ENCODE results near the gene DGKG. TPM values are rescaled to one million over a fixed set of nuclear protein-coding genes. Genes with fewer than 3 reads are reported as not detected.
A peak's percentile ranks its signal among the peaks of the same experiment; 100 is the strongest.

DGKG gene
- total RNA-seq, 4 donors from 2014 or later: 1.1 to 9.5 (median 1.7) TPM

GRCh38 chr3:186133980-186134379 lies 228.1 kb downstream of the DGKG start:
- 81 to 83% methylated on average over 5 of the region's 5 CpGs for WGBS, 2 donors
- intact Hi-C loops (cut with DNase I; ENCODE audit: low total_unique reads): no loop called here
- peak in 1 of 2 donors; percentile 56 for DNase-seq (ENCODE audit: low spot score in 2 of 2)
- TF ChIP-seq, protein P1, sequence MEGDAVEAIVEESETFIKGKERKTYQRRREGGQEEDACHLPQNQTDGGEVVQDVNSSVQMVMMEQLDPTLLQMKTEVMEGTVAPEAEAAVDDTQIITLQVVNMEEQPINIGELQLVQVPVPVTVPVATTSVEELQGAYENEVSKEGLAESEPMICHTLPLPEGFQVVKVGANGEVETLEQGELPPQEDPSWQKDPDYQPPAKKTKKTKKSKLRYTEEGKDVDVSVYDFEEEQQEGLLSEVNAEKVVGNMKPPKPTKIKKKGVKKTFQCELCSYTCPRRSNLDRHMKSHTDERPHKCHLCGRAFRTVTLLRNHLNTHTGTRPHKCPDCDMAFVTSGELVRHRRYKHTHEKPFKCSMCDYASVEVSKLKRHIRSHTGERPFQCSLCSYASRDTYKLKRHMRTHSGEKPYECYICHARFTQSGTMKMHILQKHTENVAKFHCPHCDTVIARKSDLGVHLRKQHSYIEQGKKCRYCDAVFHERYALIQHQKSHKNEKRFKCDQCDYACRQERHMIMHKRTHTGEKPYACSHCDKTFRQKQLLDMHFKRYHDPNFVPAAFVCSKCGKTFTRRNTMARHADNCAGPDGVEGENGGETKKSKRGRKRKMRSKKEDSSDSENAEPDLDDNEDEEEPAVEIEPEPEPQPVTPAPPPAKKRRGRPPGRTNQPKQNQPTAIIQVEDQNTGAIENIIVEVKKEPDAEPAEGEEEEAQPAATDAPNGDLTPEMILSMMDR (IDR thresholded peaks at IDR 0.05): no peak
- H3K4me3 ChIP-seq (ENCODE audit: low read depth, poor library complexity, severe bottlenecking): no peak overlapping the region

- DNase-seq (ENCODE audit: low spot score in 2 of 2): peak in 1 of 2 donors; percentile 56
- no peak overlapping the region for H3K4me3 ChIP-seq (ENCODE audit: low read depth, poor library complexity, severe bottlenecking)
- TF ChIP-seq POLR2A (IDR thresholded peaks at IDR 0.05): no peak
- TF ChIP-seq, protein P1 (IDR thresholded peaks at IDR 0.05): no peak
- intact Hi-C loops (cut with DNase I; ENCODE audit: low total_unique reads): no loop called here
- 81 to 91% methylated on average over 2 of the region's 2 CpGs for WGBS, 2 donors
These were observed 229.5 kb downstream of the DGKG start for GRCh38 chr3:186132487-186132886.

GRCh38 chr3:186129206-186129605 lies 232.8 kb downstream of the DGKG start:
- no peak for DNase-seq (ENCODE audit: low spot score in 2 of 2)
- no peak for TF ChIP-seq POLR2A (IDR thresholded peaks at IDR 0.05)
- TF ChIP-seq, protein P1 (IDR thresholded peaks at IDR 0.05): no peak
- WGBS, 2 donors: 82 to 87% methylated on average over 4 of the region's 4 CpGs
- intact Hi-C loops (cut with DNase I; ENCODE audit: low total_unique reads): no loop called here
- H3K4me3 ChIP-seq (ENCODE audit: low read depth, poor library complexity, severe bottlenecking): no peak overlapping the region

GRCh38 chr3:186128158-186128557 lies 233.9 kb downstream of the DGKG start:
- TF ChIP-seq POLR2A (IDR thresholded peaks at IDR 0.05): no peak
- TF ChIP-seq, protein P1 (IDR thresholded peaks at IDR 0.05): no peak
- no peak overlapping the region for H3K4me3 ChIP-seq (ENCODE audit: low read depth, poor library complexity, severe bottlenecking)
- WGBS, 2 donors: 78 to 84% methylated on average over 8 of the region's 8 CpGs
- no peak for DNase-seq (ENCODE audit: low spot score in 2 of 2)
- intact Hi-C loops (cut with DNase I; ENCODE audit: low total_unique reads): no loop called here

GRCh38 chr3:186127463-186127862 lies 234.6 kb downstream of the DGKG start:
- no peak for DNase-seq (ENCODE audit: low spot score in 2 of 2)
- 77 to 93% methylated on average over 7 of the region's 7 CpGs for WGBS, 2 donors
- TF ChIP-seq POLR2A (IDR thresholded peaks at IDR 0.05): no peak
- TF ChIP-seq, protein P1 (IDR thresholded peaks at IDR 0.05): no peak
- H3K4me3 ChIP-seq (ENCODE audit: low read depth, poor library complexity, severe bottlenecking): no peak overlapping the region
- intact Hi-C loops (cut with DNase I; ENCODE audit: low total_unique reads): no loop called here

- TF ChIP-seq POLR2A (IDR thresholded peaks at IDR 0.05): no peak
- TF ChIP-seq, protein P1 (IDR thresholded peaks at IDR 0.05): no peak
- no peak for DNase-seq (ENCODE audit: low spot score in 2 of 2)
- H3K4me3 ChIP-seq (ENCODE audit: low read depth, poor library complexity, severe bottlenecking): no peak overlapping the region
- intact Hi-C loops (cut with DNase I; ENCODE audit: low total_unique reads): no loop called here
- 72 to 74% methylated on average over 2 of the region's 2 CpGs for WGBS, 2 donors
These were observed 236.9 kb downstream of the DGKG start for GRCh38 chr3:186125118-186125517.

All from lower leg skin (tissue), 4 donors.